ENCODE measurements around the gene SHC3. TPM values are rescaled to one million over a fixed set of nuclear protein-coding genes. Genes with fewer than 3 reads are reported as not detected.
A peak's percentile ranks its signal among the peaks of the same experiment; 100 is the strongest.

SHC3 gene
- total RNA-seq, 1 donor from 2014 or later: 1.4 TPM

DNA sequence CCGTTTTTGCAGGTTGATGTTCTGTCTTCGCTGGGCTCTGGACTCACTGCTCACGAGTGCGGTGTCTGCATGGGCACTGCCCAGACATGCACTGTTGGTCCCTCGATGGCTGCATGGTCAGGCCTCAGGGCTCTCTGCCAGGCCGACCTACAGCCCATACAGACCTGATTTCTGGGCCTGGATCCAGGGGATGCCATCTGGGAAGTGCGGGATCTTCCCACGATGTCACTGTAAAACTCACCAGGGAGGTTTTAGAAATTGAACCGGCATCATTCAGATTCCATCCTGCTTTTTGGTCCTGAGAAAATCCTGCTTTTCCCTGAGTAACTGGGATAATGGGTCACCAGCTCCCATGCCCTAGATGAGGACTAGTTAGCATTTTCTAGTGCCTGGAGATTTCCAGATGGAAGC, 178.2 kb downstream of the SHC3 start:
- ATAC-seq: no peak

GRCh38 chr9:88998911-88999310, 179.7 kb downstream of the SHC3 start:
- peak; percentile 11 for ATAC-seq

DNA sequence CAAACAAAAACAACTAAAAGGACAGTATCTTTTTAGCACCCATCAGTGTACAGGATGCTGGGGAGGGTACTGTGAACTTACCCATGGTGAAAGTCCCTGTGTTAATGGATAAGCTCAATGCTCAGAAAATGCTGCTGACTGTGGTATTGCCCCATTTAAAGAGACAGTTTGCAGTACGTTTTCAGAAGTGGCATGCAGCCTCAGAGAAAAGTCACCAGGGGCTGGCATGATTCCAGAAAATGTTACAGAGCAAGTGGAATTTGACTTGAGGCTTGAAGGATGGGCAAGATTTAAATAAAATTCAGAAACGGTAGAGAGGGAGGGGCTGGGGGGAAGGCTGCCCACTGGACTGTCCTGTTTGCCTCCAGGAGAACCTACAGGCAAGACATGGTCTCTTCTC, 180.1 kb downstream of the SHC3 start:
- ATAC-seq: no peak

GRCh38 chr9:88997646-88998045, 181.0 kb downstream of the SHC3 start:
- ATAC-seq: no peak

DNA sequence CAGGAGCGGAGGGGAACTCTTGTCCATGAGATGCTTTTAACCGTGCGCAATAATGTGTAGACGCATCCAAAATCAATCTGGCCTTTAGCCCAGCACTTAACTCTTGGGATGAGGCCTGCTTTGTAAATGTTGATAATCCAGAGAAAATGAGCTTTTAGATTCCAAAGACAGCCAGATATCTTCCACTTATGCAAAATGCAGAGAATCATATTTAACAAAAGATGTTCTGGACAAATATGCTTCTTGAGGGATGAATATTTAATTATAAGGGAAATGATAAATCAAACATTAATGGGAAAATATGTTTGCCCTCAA, 181.7 kb downstream of the SHC3 start:
- ATAC-seq: no peak

- ATAC-seq: no peak
These were observed 182.3 kb downstream of the SHC3 start for GRCh38 chr9:88996046-88996920.

DNA sequence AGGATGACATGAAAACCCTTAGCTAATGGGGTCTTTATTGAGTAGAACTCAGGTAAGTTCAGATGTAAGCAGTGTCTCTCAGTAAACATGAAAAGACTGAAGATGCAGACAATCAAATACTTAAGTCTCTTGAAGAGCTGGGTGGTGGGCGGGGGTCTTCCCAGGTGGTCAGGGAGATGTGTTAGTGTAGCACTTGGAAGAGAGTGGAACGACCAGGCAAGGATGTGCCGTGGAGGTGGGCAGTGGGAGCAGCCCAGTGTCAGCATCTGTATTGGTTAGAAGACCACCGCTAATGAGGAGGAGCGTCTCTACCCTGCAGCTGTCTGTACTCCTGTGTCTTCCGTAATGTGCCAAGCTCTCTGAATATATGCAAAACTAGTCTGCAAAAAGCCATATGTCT, 183.0 kb downstream of the SHC3 start:
- no peak for ATAC-seq

DNA sequence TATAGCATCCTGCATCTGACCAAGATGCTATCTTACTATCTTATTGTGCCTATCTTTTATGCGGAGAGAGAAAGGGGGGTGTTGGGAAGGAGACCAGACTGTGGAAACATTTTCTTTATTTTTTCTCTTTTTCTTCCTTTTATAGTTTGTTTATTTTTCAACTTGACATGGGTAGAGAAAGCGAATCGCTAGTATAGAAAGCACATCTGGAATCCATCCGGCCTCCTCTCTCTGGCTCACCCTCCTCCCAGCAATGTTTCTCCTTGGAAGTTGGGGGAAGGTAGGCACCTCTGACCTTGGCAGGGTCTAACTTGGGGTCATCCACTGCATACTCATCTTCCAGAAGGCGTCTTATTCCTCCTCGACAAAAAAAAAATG, 183.4 kb downstream of the SHC3 start:
- ATAC-seq: no peak

- no peak for ATAC-seq
These were observed 184.0 kb downstream of the SHC3 start for GRCh38 chr9:88994469-88995199.

- no peak for ATAC-seq
These were observed 184.7 kb downstream of the SHC3 start for GRCh38 chr9:88993871-88994460.

DNA sequence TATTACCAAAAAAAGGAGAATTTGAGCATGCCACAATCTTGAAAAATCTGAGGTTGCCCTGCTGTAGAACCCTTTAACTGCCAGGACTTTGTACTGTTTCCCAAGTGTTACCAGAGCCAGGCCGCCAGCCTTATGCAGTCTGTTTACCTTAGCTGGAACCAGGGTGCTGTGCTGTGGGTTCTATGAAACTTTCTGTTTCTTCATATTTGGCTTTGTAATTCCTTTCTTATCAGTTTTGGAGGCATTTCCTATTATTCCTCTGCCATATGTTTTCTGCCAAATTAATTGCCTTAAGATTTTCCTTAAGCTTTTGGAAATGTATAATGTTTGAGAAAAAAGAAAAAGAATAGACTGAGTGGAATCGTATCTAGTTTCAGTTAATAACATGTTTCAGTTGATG, 185.3 kb downstream of the SHC3 start:
- no peak for ATAC-seq

DNA sequence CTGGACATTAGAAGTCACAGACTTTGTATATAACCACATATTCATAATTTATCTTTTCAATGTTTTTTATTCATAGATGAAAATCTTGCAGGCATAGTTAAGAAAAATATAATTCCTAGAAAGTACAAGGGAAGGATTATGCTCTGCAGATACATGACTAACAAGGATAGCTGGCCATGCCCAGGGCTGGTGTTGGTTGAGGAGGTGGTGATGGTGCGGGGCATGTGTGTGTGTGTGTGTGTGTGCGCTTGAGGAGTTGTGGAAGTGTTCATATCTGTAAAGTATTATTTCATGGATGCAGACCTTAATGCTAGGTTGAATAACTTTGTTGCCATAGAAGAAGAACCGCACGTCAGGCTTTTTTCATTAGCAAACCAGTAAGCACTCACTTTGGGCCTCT, 186.1 kb downstream of the SHC3 start:
- ATAC-seq: no peak

- peak; percentile 49 for ATAC-seq
These were observed 187.3 kb downstream of the SHC3 start, which contains the start of gene S1PR3 for GRCh38 chr9:88991066-88992034. Gene S1PR3 (plus strand): TSS chr9:88991468. CDS start chr9:89001201, 9,733 bp downstream.

DNA sequence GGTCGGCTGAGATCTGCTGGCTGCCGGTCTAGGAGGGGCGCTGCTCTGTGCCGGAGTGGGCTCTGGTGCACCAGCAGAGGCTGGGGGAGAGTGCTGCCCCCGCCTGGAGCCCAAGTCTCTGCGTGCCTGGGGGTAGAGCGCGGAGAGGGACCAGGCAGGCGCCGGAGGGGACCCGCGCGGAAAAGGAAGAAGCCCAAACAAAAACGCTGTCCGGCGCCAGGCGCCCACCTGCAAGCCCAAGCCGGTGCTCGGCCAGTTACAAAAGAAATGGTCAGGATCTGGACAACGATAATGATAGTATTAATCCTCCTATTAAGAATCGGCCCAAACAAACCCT, 187.9 kb downstream of the SHC3 start:
- ATAC-seq: no peak

GRCh38 chr9:88990041-88990728, 188.4 kb downstream of the SHC3 start:
- ATAC-seq: no peak

DNA sequence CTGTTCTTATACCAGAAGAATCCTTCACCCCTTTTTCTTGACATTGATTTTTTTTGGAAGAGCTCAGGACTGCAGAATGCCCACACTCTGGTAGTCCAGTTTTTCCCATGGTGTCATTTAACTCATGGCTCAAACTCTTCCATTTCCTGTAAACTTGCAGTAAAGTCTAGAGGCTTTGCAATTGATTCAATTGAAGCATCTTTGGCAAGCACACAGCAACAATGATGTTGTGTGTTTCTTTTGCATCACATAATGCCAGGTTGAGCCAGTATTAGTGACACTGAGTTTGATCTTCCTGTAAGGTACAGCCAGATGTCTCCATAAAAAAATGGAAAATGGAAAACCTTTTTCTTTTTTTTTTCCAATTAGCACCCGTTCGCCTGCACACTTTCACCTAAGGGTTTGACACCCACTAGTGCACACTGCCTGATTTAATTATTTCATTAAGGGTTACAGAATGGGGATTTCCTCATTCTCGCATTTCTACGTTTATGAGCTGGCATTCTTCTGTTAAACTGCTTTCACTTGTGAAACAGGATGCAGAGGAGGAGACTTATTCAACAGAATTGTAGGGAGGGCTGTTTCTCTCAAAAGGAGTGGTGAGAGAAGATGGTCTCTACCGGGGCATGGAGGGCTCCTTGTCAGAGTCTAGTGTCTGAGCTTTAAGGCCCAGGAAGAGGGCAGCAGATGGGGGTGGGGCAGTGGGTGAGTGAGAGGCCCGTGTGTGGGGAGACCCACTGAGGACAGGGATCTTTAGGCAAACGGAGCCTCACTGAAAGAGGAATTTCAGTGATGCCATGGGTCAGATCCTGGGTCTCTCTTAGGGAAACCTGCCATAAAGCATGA, 189.6 kb downstream of the SHC3 start:
- ATAC-seq: no peak

GRCh38 chr9:88987661-88988060, 191.0 kb downstream of the SHC3 start:
- no peak for ATAC-seq

DNA sequence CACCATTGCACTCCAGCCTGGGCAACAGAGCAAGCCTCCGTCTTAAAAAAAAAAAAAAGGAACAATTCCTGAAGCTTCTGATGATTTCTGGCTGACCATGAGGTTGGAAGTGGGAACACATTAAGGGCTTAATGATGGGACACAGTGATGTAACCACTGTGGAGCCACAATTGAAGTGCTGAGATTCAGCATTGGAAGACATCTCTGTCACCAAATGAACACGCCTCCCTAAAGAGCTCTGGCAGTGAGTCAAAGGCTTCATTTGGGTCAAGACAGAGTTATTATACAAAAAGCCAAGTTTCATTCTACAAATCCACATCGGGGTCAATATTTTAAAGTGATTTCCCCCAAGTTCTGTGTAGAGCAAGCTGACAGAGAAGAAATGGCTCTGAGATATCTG, 191.8 kb downstream of the SHC3 start:
- no peak for ATAC-seq

- ATAC-seq: no peak
These were observed 193.0 kb downstream of the SHC3 start for GRCh38 chr9:88985616-88986015.

- ATAC-seq: peak; percentile 98
These were observed 194.1 kb downstream of the SHC3 start for GRCh38 chr9:88984543-88984883.

DNA sequence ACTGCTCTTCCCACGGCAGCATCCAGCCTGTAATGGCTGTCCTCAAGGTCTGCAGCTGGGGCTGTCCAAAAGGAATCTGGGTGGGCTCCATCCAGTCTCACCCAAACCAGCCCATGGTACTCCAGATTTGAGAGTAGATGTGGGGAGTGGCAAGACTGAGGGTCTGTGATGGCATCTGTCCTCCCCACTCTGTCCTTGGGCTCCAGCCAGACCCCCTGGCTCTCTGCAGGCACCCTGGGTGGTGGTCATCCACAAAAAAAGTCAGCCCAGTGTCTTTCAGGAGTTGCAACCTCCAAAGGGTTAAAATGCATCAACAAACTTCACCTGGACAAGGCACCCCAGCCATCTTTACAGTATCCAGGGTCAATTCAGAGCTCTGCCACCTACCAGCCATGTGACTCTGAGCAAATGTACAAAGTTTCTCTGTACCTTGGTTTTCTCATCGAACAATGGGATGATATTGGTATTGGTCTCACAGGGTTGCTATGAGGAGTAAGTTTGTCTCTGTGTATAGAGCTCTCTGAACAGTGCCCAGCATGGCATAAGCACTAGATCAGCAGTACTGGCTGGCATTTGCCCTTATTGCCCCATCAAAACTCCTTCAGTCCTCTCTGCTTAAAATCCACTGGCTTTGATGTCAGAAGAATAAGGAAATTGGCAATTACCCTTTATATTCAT, 194.6 kb downstream of the SHC3 start:
- no peak for ATAC-seq

Data from esophagus mucosa (tissue), 1 donor.